HG03060 (cell line): ENCODE results near the gene TRDMT1.

Source experiments
- ATAC-seq: cut with Tn5 transposase; IDR thresholded peaks from one replicate; pipeline ENCODE4 v1.9.1; 2021; ENCODE audit warnings: low read depth, moderate number of reproducible peaks; ENCODE audit not compliant: unreplicated experiment

TRDMT1 gene

GRCh38 chr10:17200912-17201793, at the start of gene TRDMT1:
TSS of gene TRDMT1 (minus strand) at chr10:17201672. CDS start at chr10:17201634, 38 bp downstream.
- peak; percentile 63 for ATAC-seq

GRCh38 chr10:17250736-17251135, 49.3 kb upstream of the TRDMT1 start:
- no peak for ATAC-seq

- ATAC-seq: no peak
Measured at GRCh38 chr10:17249820-17250219, 48.3 kb upstream of the TRDMT1 start.

GRCh38 chr10:17248964-17249363, 47.5 kb upstream of the TRDMT1 start:
- no peak for ATAC-seq

GRCh38 chr10:17247210-17247609, 45.7 kb upstream of the TRDMT1 start:
- ATAC-seq: no peak

GRCh38 chr10:17244700-17245365, 43.4 kb upstream of the TRDMT1 start:
- ATAC-seq: no peak

- ATAC-seq: no peak
Measured at GRCh38 chr10:17241611-17242333, 40.3 kb upstream of the TRDMT1 start.

GRCh38 chr10:17240616-17241015, 39.1 kb upstream of the TRDMT1 start:
- no peak for ATAC-seq

GRCh38 chr10:17240096-17240495, 38.6 kb upstream of the TRDMT1 start:
- no peak for ATAC-seq

- ATAC-seq: no peak
Measured at GRCh38 chr10:17239345-17240085, 38.0 kb upstream of the TRDMT1 start.

- ATAC-seq: no peak
Measured at GRCh38 chr10:17238445-17239291, 37.2 kb upstream of the TRDMT1 start.

GRCh38 chr10:17237915-17238444, 36.5 kb upstream of the TRDMT1 start:
- ATAC-seq: no peak

GRCh38 chr10:17237149-17237527, 35.7 kb upstream of the TRDMT1 start:
- no peak for ATAC-seq

- ATAC-seq: no peak
Measured at GRCh38 chr10:17236468-17237148, 35.1 kb upstream of the TRDMT1 start.

- no peak for ATAC-seq
Measured at GRCh38 chr10:17235136-17235535, 33.7 kb upstream of the TRDMT1 start.

- ATAC-seq: no peak
Measured at GRCh38 chr10:17234431-17234945, 33.0 kb upstream of the TRDMT1 start.

GRCh38 chr10:17233286-17233991, 32.0 kb upstream of the TRDMT1 start:
- no peak for ATAC-seq
